Urinary bladder (tissue), 4 donors: ENCODE data around the gene MCM3AP. TPM values are rescaled to one million over a fixed set of nuclear protein-coding genes. Genes with fewer than 3 reads are reported as not detected.
"Not testable (repeated sequence)": the region's sequence is repeated elsewhere in the genome, so short reads cannot be mapped to it uniquely, and the experiment has no call there.

Experiments
- DNase-seq: peaks from one replicate; pipeline ENCODE4 v3.0.0-alpha.2; 2015; ENCODE audit errors: extremely low spot score
- H3K27ac ChIP-seq: one replicate; pipeline ENCODE4 v1.5.1; 2013; ENCODE audit warnings: low read depth, mild to moderate bottlenecking, moderate library complexity
- H3K36me3 ChIP-seq: one replicate; pipeline ENCODE4 v1.6.1; 2013; ENCODE audit warnings: mild to moderate bottlenecking, moderate library complexity; ENCODE audit not compliant: insufficient read depth
- H3K4me1 ChIP-seq: one replicate; pipeline ENCODE4 v1.6.1; 2013; ENCODE audit warnings: mild to moderate bottlenecking, moderate library complexity; ENCODE audit not compliant: insufficient read depth
- H3K4me3 ChIP-seq: one replicate; pipeline ENCODE4 v1.5.1; 2013; ENCODE audit warnings: low read depth, low read length
- WGBS: extraction: QIAGEN DNeasy Blood & Tissue Kit; methylation state at CpG from one replicate; pipeline ENCODE4 v1.1.7; 2013; 5-methylcytosine and 5-hydroxymethylcytosine counted together
- polyA plus RNA-seq: library from polyadenylated mRNA; stranded (reverse); fragments of 200-250 nt; gene quantifications from one replicate; pipeline ENCODE4 v1.2.3, GENCODE V29; 2013
- total RNA-seq: library from RNA; depleted of rRNA; stranded (reverse); fragments of >200 nt; gene quantifications from one replicate; pipeline ENCODE4 v1.2.3, GENCODE V29; 2014
- donor health status: healthy with polysubstance abuse.
- donor health status: healthy.

The MCM3AP gene
- total and polyA plus RNA-seq, 2 donors = 52.9 to 65.0 TPM

- no peak overlapping the region for H3K27ac ChIP-seq
- H3K4me1 ChIP-seq = no peaks in the 10 kb centered on the region
- 52% methylated on average over 4 of the region's 4 CpGs for WGBS
- DNase-seq = no peak
- no peak overlapping the region for H3K4me3 ChIP-seq
- no peaks in the 10 kb centered on the region for H3K36me3 ChIP-seq
These were observed 35.0 kb upstream of the MCM3AP start for GRCh38 chr21:46320331-46320801.

DNA sequence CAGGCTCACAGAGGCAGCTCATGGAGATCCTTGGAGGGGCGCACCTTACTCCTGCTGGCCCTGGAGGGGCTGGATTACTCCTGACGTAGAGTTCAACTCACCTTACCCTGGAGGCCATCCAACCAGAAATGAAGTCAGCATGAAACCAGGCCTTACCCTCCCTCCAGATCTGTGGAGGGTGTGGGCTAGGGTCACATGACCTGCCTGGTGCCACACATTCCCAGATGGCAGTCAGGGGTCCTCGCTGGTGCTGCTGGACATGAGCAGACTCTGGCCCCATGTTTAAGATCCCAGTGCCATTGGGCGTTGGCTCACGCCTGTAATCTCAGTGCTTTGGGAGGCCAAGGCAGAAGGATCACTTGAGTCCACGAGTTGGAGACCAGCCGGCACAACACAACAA lies 33.8 kb upstream of the MCM3AP start:
- no peak for DNase-seq
- no peak overlapping the region for H3K27ac ChIP-seq
- H3K4me1 ChIP-seq = no peaks in the 10 kb centered on the region
- 94% methylated on average over 7 of the region's 7 CpGs for WGBS
- no peak overlapping the region for H3K4me3 ChIP-seq
- no peaks in the 10 kb centered on the region for H3K36me3 ChIP-seq

DNA sequence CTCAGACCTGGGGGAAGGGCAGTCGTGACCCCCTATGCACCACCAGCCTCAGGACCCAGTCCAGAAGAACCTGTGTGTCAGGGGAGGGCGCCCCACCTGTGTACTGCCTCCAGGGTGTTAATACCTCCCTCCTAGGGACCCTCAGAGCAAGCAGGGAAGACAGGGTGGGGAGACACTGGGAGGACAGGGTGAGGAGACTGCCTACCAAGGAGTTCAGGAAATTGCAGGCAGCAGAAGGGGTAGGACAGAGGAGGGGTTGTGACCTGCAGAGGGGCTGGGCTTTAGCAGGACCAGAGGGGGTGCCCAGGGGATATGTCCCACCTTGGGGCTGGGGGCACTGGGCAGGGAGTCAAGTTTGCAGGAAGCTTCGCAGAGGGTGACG lies 33.0 kb upstream of the MCM3AP start:
- 85% methylated on average over 4 of the region's 4 CpGs for WGBS
- no peaks in the 10 kb centered on the region for H3K36me3 ChIP-seq
- H3K4me1 ChIP-seq = no peaks in the 10 kb centered on the region
- H3K27ac ChIP-seq = no peak overlapping the region
- no peak for DNase-seq
- H3K4me3 ChIP-seq = no peak overlapping the region

DNA sequence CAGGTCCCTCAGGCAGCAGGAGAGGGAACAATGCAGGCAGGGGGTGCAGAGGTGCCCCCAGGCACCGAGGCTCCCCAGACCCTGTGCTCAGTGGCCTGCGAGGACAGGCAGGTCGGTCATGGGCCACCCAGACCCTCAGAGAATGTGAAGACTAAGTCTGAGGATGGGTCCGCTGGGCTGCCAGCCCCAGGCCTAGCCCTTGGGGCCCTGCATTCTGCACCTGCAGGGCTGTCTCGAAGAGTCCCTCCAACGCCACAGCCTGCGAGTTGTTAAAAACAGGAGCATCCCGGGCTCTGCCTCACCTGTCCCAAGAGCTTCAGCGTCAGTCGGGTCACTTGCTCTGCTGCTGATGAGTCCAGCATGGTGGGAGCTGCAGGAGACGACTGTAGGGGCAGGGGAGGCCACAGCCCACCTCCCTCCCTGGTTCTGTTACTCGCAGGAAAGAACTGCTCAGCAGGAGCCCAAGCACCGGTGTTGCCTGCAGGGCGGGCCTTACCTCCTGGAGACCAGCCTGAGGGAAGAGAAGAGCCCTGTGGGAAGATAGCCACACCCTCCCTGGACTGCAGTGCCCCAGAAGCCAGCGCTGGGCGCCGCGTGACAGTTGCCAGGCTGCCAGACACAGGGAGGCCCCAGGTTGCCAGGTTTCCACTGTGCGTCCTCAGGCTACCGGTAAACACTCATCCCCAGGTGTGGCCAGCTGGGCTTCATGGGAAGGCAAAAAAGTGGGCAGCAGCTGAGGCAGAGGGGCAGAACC lies 32.5 kb upstream of the MCM3AP start:
- 75% methylated on average over 20 of the region's 20 CpGs for WGBS
- DNase-seq = no peak
- Histone ChIP-seq H3K4me3 (no peak overlapping the region), H3K27ac (no peak overlapping the region), H3K4me1 (no peaks in the 10 kb centered on the region), H3K36me3 (no peaks in the 10 kb centered on the region)

- Histone ChIP-seq H3K4me1 (no peaks in the 10 kb centered on the region), H3K27ac (no peak overlapping the region), H3K4me3 (no peak overlapping the region), H3K36me3 (no peaks in the 10 kb centered on the region)
- 94% methylated on average over 14 of the region's 14 CpGs for WGBS
- DNase-seq = no peak
These were observed 31.4 kb upstream of the MCM3AP start for GRCh38 chr21:46316708-46317324.

GRCh38 chr21:46314441-46315020 lies 29.1 kb upstream of the MCM3AP start:
- H3K4me1 ChIP-seq = no peaks in the 10 kb centered on the region
- no peak for DNase-seq
- no peak overlapping the region for H3K27ac ChIP-seq
- WGBS = 93% methylated on average over 22 of the region's 22 CpGs
- H3K36me3 ChIP-seq = no peaks in the 10 kb centered on the region
- no peak overlapping the region for H3K4me3 ChIP-seq

GRCh38 chr21:46312949-46313348 lies 27.5 kb upstream of the MCM3AP start:
- WGBS = 87% methylated on average over 5 of the region's 5 CpGs
- Histone ChIP-seq H3K4me3 (no peak overlapping the region), H3K36me3 (no peaks in the 10 kb centered on the region), H3K27ac (no peak overlapping the region), H3K4me1 (no peaks in the 10 kb centered on the region)
- no peak for DNase-seq

GRCh38 chr21:46311568-46311967 lies 26.2 kb upstream of the MCM3AP start:
- no peak for DNase-seq
- Histone ChIP-seq H3K36me3 (no peaks in the 10 kb centered on the region), H3K4me3 (no peak overlapping the region), H3K4me1 (no peaks in the 10 kb centered on the region), H3K27ac (no peak overlapping the region)

DNA sequence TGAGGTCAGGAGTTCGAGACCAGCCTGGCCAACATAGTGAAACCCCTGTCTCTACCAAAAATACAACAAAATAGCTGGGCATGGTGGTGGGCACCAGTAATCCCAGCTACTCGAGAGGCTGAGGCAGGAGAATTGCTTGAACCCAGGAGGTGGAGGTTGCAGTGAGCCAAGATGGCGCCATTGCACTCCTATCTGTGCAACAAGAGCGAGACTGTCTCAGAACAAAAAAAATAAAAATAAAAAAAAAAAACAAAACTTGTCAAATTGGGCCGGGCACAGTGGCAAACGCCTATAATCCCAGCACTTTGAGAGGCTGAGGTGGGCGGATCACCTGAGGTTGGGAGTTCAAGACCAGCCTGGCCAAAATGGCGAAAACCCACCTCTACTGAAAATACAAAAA lies 24.8 kb upstream of the MCM3AP start:
- not testable (repeated sequence) for H3K4me3 ChIP-seq, DNase-seq, H3K4me1 ChIP-seq, H3K36me3 ChIP-seq, H3K27ac ChIP-seq
- 97% methylated on average over 8 of the region's 8 CpGs for WGBS

- Histone ChIP-seq H3K4me3 (no peak overlapping the region), H3K27ac (no peak overlapping the region), H3K36me3 (no peaks in the 10 kb centered on the region), H3K4me1 (no peaks in the 10 kb centered on the region)
- WGBS = over 99% methylated on average over 2 of the region's 2 CpGs
- no peak for DNase-seq
These were observed 23.0 kb upstream of the MCM3AP start for GRCh38 chr21:46308431-46308830.

DNA sequence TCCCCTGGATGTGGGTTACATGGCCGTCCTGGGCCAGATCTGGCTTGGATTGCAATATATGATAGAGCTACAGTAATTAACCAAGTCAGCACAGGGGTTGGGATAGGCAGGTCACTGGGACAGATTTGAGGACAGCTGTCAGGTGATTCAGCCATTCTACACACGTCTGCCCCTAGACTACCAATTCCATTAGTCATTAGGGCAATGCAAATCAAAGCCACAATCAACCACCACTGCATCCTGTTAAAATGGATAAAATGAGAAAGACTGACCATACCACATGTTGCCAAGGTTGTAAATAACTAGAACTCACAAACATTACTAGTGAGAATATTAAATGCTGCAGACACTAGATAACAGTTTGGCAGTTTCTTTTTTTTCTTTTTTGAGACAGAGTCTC lies 22.2 kb upstream of the MCM3AP start:
- H3K4me3 ChIP-seq = no peak overlapping the region
- 81% methylated on average over 2 of the region's 2 CpGs for WGBS

DNA sequence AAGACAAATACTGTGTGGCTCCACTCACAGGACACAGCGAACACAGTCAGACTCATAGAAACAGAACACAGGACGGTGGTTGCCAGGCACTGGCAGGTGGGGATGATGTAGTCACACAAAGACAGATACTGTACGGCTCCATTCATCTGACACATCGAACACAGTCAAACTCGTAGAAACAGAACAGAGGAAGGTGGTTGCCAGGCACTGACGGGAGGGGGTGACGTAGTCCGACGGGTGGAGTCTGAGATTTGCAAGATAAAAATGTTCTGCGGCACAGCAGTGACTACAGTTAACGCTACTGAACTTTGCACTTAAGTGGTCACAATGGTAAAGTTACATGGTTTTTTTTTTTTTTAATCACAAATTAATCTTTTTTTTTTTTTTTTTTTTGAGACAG lies 19.5 kb upstream of the MCM3AP start:
- WGBS = 94% methylated on average over 11 of the region's 11 CpGs
- no peak for DNase-seq
- no peaks in the 10 kb centered on the region for H3K4me1 ChIP-seq

More for the DNA sequence above, 22.2 kb upstream of the MCM3AP start:
- Histone ChIP-seq H3K36me3 (no peaks in the 10 kb centered on the region), H3K4me1 (no peaks in the 10 kb centered on the region), H3K27ac (no peak overlapping the region)
- no peak for DNase-seq

GRCh38 chr21:46304437-46304836 lies 19.0 kb upstream of the MCM3AP start:
- no peaks in the 10 kb centered on the region for H3K36me3 ChIP-seq
- WGBS = 90% methylated on average over 5 of the region's 5 CpGs
- no peaks in the 10 kb centered on the region for H3K4me1 ChIP-seq
- DNase-seq = no peak
- no peak overlapping the region for H3K4me3 ChIP-seq
- no peak overlapping the region for H3K27ac ChIP-seq

More for the DNA sequence above, 19.5 kb upstream of the MCM3AP start:
- Histone ChIP-seq H3K4me3 (no peak overlapping the region), H3K36me3 (no peaks in the 10 kb centered on the region), H3K27ac (no peak overlapping the region)

- Histone ChIP-seq H3K4me1 (no peaks in the 10 kb centered on the region), H3K36me3 (no peaks in the 10 kb centered on the region), H3K27ac (no peak overlapping the region), H3K4me3 (no peak overlapping the region)
- DNase-seq = no peak
- 93% methylated on average over 14 of the region's 14 CpGs for WGBS
These were observed 16.3 kb upstream of the MCM3AP start for GRCh38 chr21:46301759-46302158.
